COLO668 (cell line): ENCODE measurements around the gene SFMBT1.

Experiments used
- DNase-seq: peaks from one replicate; lab custom pipeline; 2025; ENCODE audit not compliant: unreplicated experiment; lab: John Stamatoyannopoulos, UW

The SFMBT1 gene

DNA sequence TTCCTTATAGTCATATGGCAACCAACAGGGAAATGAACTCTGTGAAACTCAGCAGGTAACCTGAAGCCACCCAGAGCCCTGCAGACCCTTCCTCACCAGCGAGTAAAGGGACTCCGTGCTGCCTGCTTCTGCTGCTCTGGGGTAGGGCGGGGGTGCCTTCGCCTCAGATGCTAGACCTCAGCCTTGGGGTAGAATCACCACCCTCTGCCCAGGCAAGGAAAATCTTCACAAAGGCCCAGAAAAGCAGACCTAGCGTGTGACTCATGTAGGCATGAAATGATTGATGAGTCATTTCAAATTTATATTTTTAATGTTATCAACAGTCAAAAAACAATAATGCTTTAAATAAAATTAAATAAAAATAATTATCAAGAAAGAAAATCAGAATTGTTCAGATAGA, 155.1 kb downstream of the SFMBT1 start:
- DNase-seq: no peak

DNA sequence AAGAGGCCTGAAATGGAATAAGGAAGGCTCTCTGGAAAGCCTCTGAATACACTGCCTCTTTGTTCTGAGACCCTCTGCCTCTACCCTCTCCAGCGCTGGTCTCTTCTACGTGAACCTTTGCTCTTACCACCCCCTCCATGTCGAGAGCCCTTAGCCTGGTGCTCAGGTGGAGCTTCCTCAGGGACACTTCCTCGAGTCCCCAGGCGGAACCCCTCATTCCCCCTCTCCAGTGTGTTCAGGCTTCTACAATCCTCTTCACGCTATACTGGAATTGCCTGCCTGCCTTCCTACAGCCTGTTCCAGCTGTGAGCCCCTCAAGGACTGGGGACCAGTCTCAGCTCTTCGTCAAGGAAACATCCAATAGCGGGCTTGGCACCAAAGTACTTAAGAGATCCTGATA, 156.0 kb downstream of the SFMBT1 start:
- no peak for DNase-seq

DNA sequence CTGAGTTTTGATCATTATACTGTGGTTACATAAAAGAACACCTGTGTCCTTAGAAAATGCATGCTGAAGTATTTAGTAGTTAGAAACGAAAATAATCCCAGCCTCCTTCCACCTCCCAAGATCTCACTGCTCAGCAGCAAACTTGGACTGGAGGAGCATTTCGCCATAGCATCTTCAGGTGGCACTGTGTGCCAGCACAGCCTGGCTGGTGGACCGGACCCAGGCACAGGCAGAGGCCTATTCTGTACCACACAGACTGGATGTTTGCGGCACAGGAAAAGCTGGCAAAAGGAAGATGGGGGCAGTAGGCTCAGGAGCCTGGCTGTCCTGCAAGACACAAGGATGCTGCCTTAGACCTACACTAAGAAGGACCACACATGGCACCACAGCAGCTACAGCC, 158.7 kb downstream of the SFMBT1 start:
- no peak for DNase-seq

DNA sequence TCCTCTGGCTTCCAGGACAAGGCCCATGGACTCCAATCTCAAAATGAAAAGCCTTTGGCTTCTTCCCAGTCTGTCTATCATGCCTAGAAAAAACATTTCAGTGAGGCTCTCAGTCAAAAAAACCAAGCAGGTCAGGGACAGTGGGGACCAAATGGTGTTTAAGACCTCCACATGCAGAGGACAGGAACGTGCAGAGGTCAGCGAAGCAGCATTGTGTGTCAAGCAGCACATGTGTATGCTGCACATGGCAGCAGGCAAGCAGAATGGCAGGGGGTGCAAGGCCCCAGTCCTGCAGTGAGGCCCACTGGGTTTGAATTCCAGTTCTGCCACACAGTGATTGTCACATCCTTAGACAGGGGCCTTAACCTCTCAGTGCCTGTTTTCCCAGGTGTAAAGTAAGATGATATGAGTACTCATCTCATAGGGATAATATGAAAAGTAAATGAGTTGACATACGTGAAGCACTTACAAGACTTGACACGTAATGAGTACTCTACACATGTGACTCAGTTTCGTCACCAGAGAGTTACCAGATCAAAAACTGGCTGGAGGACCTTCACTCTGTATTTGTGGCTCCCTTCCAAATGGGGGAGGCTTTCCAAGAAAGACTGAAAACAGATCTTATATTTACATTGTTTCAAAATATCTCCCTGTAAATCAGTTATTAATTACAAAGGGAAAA, 159.7 kb downstream of the SFMBT1 start:
- DNase-seq: no peak

DNA sequence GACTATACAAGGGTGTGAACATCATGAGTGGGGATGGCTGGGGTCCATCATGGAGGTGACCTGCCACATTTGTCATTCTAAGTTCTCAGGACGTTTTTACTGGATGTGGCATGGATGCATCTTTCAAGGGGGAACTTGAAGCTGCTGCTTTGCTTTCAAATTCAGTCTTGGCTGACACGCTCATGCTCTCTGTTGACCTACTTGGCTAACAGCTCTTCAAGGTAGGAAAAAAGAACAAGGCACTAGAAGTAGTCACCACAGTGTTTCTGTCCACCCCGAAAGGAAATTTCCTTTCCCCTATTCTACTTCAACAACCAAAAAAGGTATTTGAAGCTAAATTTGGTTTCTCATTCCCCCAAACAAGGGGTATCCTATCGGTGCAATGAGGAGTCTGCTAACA, 163.5 kb downstream of the SFMBT1 start:
- no peak for DNase-seq

DNA sequence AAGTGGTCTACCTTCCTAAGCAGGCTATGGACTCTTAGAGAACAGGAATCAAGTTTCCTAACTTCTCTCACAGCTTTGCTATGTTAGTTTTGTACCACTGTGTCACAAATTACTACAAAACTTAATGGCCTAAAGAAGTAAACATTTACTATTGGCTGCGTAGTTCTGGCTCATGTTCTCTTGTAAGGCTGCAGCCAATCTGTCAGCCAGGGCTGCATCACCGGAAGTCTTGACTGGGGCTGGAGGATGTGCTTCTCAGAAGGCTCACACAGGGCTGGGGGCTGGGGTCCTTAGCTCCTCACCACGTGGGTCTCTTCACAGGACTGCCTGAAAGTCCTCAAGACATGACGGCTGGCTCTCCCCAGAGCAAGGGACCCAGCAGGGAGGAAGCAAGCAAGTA, 164.0 kb downstream of the SFMBT1 start:
- no peak for DNase-seq

DNA sequence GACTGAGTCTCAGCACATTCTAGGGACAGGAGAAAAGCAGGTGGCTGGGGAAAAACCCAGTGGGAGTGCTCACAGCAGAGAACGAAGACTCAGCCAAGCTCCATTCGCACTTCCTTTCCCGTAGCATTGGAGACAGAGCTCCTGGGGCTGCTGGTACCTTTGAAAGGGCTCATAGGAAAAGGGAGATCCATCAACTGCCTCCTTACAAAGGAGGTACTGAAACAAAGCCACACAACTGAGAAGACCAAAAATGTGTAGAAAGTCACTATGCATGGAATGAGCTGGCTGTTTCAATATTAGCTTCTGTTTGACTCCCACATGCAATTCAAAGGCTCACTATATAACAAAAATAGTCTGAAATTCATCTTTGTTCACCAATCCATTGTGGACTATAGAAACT, 165.4 kb downstream of the SFMBT1 start:
- DNase-seq: no peak

DNA sequence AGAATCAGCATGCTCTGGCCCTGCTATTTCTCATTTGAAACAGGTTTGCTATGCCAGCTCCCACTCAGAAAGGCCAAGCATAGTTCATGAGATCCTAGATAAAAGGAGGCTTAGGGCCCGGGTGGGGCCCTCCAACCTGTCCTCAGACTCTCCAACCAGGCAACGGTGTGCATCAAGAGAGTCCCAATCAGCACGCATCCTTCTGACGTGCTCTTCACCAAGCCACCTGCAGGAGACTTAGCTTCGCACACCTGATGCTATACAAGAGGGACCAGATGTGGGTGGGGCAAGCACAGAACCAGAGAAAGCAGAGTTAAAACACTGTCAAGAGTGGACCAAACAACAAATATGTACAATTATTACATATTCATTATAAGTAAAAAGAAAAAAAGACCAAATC, 165.8 kb downstream of the SFMBT1 start:
- DNase-seq: no peak

DNA sequence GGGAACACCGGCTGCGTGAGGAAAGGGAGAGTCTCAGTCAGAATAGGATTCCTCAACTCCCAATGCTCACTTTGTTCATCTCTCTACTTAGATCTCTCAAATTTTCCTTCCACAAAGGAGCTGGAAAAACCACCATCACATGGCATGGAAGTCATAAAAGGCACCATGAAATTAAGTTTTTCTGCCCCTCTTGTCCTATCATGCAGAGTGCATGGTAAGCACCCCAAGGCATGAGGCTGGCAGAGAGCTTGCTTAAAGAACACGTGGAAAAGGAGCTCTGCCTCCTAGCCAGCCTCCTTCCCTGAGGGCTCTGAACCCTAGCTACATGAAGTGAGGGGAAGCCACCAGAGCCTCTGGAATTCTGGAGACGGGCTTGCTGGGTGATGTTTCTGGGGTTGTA, 166.3 kb downstream of the SFMBT1 start:
- no peak for DNase-seq

DNA sequence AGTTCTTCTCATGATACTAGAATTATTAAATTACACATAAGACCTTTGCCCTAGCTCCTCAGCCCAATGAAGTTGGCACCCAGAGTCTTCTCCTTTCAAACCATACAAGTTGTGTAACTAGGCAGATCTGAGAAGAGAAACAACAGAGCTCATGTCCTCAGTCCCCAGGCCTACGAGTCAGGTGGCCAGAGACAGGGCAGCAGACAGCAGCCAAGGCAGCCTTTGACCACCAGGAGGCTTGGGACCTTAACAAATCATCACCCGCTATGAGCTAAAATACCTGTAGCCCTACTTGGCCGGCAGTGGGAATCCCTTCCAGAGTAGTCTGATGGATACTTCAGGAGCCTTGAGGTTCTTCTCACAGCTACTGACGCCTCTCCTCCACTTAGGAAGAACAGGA, 166.8 kb downstream of the SFMBT1 start:
- no peak for DNase-seq

DNA sequence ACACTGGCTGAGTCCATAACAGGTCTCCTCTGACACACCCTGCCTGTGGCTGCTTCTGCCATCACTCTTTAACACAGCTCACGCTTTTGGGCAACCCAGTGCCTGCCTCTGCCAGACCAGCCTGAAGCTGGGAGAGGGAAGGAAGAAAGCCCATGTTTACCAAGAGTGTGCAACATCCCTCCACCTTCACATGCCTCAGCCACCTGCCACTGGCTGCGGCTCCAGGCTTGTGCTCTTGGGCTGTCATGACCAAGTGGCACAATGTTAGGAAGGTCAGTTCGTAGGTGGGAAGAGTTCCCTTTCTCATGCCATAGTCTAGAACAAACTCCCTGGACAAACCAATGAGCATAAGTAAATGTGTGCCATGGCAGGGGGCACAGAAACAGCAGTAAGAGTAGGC, 168.8 kb downstream of the SFMBT1 start:
- DNase-seq: no peak

DNA sequence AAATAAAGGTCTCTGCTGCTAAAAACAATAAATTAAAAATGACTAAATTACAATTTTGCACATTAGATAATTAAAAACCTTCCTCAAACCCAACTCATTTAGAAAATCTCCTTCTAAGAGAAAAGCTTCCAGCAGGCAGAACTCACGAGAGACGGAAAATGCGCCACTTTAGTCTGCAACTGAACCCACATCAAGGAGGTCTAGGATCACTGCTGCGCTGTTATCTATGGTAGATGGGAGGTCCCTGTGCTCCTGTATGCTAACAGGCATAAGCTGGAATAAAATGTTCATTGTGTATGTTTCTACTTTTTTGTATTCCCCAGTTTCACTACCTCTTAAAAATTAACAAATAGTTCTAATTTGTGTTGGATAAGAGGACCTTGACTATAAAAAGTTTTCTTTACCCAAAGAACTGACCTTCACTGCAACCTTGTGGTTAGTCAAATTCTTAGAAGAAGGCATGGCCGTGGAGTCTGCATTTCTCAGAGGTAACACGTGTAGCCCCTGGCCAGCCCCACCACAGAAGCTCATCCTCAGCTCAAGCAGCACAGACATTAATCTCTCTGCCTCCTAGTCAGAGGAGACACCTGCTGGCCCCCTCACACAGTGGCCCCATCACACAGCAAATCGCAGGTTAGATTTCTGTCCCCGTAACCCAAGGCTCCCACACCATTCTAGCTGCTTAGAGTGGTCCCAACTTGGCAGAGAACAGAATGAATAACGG, 170.8 kb downstream of the SFMBT1 start:
- no peak for DNase-seq

DNA sequence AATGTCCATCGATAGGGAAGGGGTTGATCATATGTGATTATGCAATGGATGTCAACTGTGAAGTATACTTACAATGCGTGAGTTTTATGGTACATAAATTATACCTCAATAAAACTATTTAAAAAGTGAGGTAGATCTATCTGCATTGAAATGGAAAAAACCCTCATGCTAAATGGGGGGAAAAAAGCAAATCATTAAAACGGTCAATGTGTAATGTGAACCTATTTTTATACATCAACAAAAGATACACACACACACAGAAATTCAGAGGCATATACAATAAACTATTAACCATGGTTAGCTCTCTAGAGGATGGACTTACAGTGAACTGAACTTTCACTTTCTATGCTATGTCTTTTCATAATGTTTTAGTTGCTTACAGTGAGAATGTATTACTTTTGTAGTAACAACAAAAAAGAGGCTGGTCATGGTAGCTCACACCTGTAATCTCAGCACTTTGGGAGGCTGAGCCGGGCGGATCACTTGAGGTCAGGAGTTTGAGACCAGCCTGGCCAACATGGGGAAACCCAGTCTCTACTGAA, 171.6 kb downstream of the SFMBT1 start:
- DNase-seq: no peak

DNA sequence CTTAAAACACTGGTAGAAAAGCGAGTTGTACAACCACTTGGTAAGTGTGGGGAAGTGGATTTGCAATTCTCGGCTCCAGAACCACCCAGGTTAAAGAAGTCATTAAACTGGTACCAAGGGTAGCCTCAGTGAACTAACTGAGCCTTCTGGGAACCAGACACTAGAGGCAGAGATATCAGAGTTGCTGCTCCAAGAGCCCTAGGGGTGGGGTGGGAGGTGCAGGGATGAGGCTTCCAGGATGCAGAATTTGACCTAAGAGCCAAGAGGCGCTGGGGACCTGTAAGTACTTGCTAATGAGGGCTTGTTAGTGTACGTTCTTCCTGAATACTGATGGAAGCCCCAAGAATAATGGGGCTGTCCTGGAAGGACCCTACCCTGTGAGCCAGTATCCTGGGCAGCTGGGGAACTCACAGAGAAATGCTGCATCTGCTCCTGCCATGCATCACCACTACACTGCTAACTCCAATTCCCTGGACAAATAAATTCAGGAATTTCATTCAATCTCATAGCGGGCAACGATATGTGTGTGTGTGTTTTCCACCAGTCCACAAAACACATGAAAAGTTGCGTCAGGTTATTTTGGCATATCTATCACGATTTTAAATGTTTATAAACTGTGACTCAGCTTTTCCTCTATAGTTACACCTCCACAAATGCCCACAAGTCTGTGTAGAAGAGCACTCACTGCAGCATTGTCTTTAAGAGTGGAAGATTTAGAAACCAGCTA, 172.3 kb downstream of the SFMBT1 start:
- DNase-seq: no peak

DNA sequence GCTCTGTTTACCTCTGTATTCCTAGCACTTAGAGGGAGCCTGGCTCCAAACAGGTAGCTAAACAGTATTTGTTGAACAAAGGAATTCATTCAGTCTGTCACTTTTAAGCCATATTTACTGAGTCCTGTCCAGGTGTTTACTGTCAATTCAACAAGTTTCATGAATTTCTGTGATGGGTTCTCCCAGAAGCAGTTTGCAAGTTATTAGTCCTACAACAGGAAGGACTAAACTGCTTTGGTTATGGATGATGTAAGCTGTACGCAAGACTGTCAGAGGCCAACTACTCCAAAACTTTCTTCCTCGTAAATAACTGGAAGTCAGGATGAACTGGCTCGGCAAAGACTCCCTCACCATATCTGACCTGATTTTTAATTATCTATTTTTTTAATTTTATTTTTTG, 173.6 kb downstream of the SFMBT1 start:
- no peak for DNase-seq

DNA sequence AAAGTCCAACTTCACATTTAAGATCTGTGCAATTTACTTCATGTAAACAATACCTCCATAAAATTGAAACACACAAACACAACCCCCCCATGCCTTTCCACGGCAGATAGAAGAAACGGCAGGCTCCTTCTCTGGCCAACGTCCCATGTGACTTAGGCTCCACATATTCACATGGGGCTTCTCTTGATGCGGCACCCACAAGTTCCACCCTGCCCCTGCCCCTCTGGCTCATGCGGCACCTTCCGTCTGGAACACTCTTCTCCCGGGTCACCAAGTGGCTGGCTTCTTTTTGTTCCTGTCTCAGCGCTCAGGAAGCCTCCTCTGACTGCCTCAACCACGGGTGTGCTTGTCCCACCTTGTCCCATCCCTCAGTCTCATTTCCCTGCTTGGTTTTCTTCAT, 174.1 kb downstream of the SFMBT1 start:
- no peak for DNase-seq

DNA sequence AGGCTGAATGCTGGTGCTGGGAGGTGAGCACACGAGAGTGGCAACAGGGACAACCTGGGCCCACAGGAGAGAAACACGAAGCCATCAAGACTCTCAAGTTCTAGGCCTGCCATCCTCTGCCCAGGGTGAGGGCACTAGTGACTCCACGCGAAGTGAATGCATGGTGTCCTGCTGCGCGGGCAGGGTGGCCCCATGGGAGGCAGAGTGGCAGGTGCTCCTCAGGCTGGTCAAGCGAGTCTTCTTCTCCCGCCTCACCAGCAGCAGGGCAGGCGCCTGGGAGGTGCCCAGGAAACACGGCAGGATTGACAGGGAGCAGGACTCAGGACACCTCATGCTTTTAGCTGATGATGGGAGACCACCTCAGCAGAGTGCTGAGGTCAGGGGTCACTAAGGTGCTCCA, 175.4 kb downstream of the SFMBT1 start:
- DNase-seq: no peak

DNA sequence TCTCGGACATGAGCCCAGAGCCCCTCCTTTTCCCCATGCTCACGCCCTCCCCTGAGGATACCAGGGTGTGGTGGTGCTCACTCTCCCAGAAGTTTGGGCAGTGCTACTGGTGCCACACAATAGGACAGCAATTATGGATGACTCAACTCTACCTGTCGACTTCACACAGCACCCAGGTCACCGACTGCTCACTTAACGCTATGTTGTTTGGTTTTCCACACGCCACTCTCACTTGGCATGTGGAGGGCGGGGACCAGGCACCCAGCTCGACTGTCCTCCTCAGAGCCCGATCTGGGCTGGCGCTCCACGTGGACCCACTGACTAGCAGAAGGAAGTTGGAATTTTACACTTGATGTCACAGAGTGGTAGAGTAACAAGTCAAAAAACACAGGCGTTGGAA, 179.4 kb downstream of the SFMBT1 start:
- no peak for DNase-seq

DNA sequence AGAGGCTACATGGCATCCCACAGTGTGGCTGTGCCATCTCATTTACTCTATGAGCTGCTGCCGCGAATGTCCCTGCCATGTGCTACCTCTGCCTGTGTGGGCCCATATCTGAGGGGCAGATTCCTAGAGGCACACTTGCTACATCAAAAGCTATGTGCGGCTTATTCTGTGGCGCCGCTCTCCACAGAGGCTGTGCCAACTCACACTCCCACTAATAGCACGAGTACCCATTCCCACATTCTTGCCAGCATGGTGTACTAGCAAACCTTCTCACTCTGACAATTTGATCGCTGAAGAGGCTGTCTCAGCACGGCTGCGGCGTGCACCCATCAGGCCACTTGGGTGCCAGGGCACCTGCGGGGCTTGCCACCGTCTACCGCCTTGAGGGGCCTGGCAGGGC, 179.9 kb downstream of the SFMBT1 start:
- DNase-seq: no peak

DNA sequence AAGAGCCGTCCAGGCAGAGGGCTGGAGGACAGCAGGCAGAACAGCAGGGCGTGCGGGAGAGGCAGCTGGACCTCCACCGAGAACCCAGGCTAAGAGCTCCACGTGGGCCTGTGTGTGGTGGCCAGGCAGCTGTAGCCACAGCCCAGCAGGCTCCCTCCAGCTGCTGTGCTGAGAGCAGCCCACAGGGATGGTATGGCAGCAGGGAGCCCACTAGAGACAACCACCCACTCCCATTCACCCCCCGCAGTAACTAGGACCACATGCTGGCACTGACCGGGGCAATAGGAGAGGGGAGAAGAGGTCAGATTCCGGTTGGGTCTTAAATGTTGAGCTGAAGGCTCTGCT, 185.5 kb downstream of the SFMBT1 start:
- DNase-seq: no peak

DNA sequence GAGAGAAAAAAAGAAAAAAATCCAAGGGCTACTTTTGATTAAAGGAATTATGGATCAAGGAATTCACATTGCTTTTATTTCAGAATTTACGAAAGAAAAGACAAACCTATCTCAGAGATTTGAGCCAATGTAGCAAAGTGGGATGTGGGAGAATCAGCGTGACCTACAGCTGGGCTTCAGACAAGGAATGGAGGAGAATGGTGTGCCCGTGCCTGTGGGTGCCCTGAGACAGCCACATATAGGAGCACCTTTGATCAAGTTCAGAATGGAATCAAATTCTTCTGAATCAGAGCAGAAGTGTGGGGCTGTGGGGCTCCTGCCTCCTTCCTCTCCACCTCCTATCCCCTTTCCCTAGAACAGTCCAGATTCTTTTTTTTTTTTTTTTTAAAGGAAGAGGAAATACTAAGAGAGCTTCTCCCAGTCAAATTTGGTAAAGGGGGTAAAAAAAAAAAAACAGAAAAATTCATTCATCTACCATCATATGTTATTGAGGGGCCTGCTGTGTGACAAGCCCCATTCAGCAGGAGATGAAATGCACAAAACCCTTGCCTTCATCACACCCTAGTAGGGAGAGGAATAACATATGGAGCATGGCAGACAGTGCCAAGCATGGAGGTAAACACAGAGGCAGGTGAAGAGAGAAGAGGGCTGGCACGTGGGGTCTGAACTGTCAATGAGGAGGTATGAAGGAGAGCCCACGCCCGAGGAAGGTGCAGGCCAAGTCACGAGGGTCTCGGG, 186.0 kb downstream of the SFMBT1 start:
- no peak for DNase-seq
